Body of pancreas (tissue), 4 donors: ENCODE measurements around the gene DBX2.

ENCODE experiments used
- CTCF ChIP-seq, 7 experiments: fragments of 450-650 bp in 4 of 7; fragments of 200-600 bp in 3 of 7; sonication (generic) in 3 of 7; IDR thresholded peaks; one replicate each; pipeline ENCODE4 v1.5.1; 2016 to 2019; ENCODE audit warnings: antibody characterized with exemption in 7 of 7
- POLR2A ChIP-seq, 3 donors: fragments of 450-650 bp; IDR thresholded peaks; one replicate each; pipeline ENCODE4 v1.6.1; 2016; ENCODE audit warnings: antibody characterized with exemption in 3 of 3, mild to moderate bottlenecking in 2 of 3

GRCh38 chr12:45012749-45013148 lies 38.1 kb downstream of the DBX2 start:
- TF ChIP-seq CTCF (IDR thresholded peaks at IDR 0.05) (no peak), POLR2A (IDR thresholded peaks at IDR 0.05) (no peak)
